Measurements from ENCODE around the gene TYW3.

DNA sequence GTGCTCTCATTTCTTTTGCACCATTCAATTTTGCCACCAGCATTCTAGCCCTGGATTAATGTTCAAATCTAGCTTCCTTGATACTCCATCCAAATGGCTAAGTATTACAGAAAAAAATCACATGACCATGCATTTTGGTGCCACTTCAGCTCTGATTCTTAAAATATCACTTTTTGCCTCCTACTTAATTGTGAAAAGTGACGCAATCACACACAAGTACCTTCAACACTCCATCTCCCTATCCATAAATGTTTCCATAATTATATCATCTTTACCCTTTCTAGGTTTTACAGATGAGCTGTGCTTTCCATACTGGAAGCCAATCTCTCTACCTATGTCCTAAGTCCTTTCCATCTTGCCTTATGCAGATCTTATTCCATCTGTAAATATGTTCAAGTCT is 16.1 kb upstream of the TYW3 start:
- TF ChIP-seq, protein P1, sequence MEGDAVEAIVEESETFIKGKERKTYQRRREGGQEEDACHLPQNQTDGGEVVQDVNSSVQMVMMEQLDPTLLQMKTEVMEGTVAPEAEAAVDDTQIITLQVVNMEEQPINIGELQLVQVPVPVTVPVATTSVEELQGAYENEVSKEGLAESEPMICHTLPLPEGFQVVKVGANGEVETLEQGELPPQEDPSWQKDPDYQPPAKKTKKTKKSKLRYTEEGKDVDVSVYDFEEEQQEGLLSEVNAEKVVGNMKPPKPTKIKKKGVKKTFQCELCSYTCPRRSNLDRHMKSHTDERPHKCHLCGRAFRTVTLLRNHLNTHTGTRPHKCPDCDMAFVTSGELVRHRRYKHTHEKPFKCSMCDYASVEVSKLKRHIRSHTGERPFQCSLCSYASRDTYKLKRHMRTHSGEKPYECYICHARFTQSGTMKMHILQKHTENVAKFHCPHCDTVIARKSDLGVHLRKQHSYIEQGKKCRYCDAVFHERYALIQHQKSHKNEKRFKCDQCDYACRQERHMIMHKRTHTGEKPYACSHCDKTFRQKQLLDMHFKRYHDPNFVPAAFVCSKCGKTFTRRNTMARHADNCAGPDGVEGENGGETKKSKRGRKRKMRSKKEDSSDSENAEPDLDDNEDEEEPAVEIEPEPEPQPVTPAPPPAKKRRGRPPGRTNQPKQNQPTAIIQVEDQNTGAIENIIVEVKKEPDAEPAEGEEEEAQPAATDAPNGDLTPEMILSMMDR (IDR thresholded peaks at IDR 0.05): no peak
- no peak for TF ChIP-seq EZH2 (IDR thresholded peaks at IDR 0.05; ENCODE audit: borderline replicate concordance, insufficient read depth, low read depth, low read length, poor library complexity, severe bottlenecking)
